Astrocyte (in vitro differentiated cells and primary cell): Measurements from ENCODE around the gene SMG7. TPM values are rescaled to one million over a fixed set of nuclear protein-coding genes. Genes with fewer than 3 reads are reported as not detected.

Source experiments
- DNase-seq: peaks from one replicate; pipeline ENCODE4 v3.0.0-alpha.2; 2010; ENCODE audit warnings: low read depth
- FAIRE-seq: peaks from 2 replicates; lab custom pipeline; 2011; peaks lifted over from hg19 to GRCh38; lab: Jason Lieb, UNC
- H2AFZ ChIP-seq: 2 replicates; pipeline ENCODE4 v1.6.0; 2012; ENCODE audit warnings: low read depth, low read length, inconsistent platforms
- H3K27ac ChIP-seq: 2 replicates; pipeline ENCODE4 v1.5.1; 2011; ENCODE audit warnings: low read depth, low read length, inconsistent platforms
- H3K27me3 ChIP-seq: 2 replicates; pipeline ENCODE4 v1.6.0; 2011; ENCODE audit warnings: low read length, inconsistent platforms; ENCODE audit not compliant: insufficient read depth
- H3K36me3 ChIP-seq: 2 replicates; pipeline ENCODE4 v1.5.1; 2011; ENCODE audit warnings: low read length, inconsistent platforms; ENCODE audit not compliant: insufficient read depth
- H3K4me1 ChIP-seq: 2 replicates; pipeline ENCODE4 v1.5.1; 2011; ENCODE audit warnings: low read length, inconsistent platforms; ENCODE audit not compliant: insufficient read depth
- H3K4me2 ChIP-seq: 2 replicates; pipeline ENCODE4 v1.6.0; 2012; ENCODE audit warnings: low read length, inconsistent platforms
- H3K4me3 ChIP-seq: 2 replicates; pipeline ENCODE4 v1.5.1; 2011; ENCODE audit warnings: low read depth, mild to moderate bottlenecking, low read length, inconsistent platforms; ENCODE audit not compliant: insufficient read depth
- H3K79me2 ChIP-seq: 2 replicates; pipeline ENCODE4 v1.6.0; 2012; ENCODE audit warnings: mild to moderate bottlenecking, low read length, inconsistent platforms; ENCODE audit not compliant: insufficient read depth
- H3K9ac ChIP-seq: 2 replicates; pipeline ENCODE4 v1.6.0; 2012; ENCODE audit warnings: mild to moderate bottlenecking, low read length, inconsistent platforms
- H3K9me3 ChIP-seq: 2 replicates; pipeline ENCODE4 v1.5.1; 2012; ENCODE audit warnings: low read depth, mild to moderate bottlenecking, low read length, inconsistent platforms; ENCODE audit not compliant: insufficient read depth
- H4K20me1 ChIP-seq: 2 replicates; pipeline ENCODE4 v1.6.0; 2012; ENCODE audit warnings: low read length, inconsistent platforms; ENCODE audit not compliant: insufficient read depth
- H3K27ac Mint-ChIP-seq: one replicate; pipeline ENCODE4 v1.8.0; 2021; ENCODE audit warnings: mild to moderate bottlenecking, mixed read lengths; ENCODE audit not compliant: unreplicated experiment
- H3K27me3 Mint-ChIP-seq: one replicate; pipeline ENCODE4 v1.8.0; 2021; ENCODE audit warnings: low read depth, mixed read lengths; ENCODE audit not compliant: unreplicated experiment
- H3K36me3 Mint-ChIP-seq: one replicate; pipeline ENCODE4 v1.8.0; 2021; ENCODE audit warnings: low read depth, mixed read lengths; ENCODE audit not compliant: unreplicated experiment
- H3K4me1 Mint-ChIP-seq: one replicate; pipeline ENCODE4 v1.8.0; 2021; ENCODE audit warnings: low read depth, mixed read lengths; ENCODE audit not compliant: unreplicated experiment
- H3K4me3 Mint-ChIP-seq: one replicate; pipeline ENCODE4 v1.8.0; 2021; ENCODE audit warnings: mild to moderate bottlenecking, moderate library complexity, mixed read lengths; ENCODE audit not compliant: unreplicated experiment
- H3K9me3 Mint-ChIP-seq: one replicate; pipeline ENCODE4 v1.8.0; 2021; ENCODE audit warnings: mild to moderate bottlenecking, mixed read lengths; ENCODE audit not compliant: unreplicated experiment
- EZH2 ChIP-seq: IDR thresholded peaks from 2 replicates; pipeline ENCODE4 v1.6.1; 2012; ENCODE audit warnings: mild to moderate bottlenecking, low read length, inconsistent platforms; ENCODE audit not compliant: insufficient read depth
- total RNA-seq: library from RNA; stranded (reverse); gene quantifications from 2 replicates; pipeline ENCODE4 v1.2.1, GENCODE V29; 2021
- TF ChIP-seq, protein P1 (sequence below): IDR thresholded peaks from 2 replicates; pipeline ENCODE4 v1.5.1; 2011; ENCODE audit warnings: low read depth, mild to moderate bottlenecking, inconsistent platforms, low read length, moderate library complexity; ENCODE audit not compliant: insufficient read depth

The SMG7 gene
- total RNA-seq, 1 donor from 2014 or later = 59.8 TPM

GRCh38 chr1:183586926-183587325 is 114.6 kb downstream of the SMG7 start:
- no peak overlapping the region for H3K27ac Mint-ChIP-seq
- FAIRE-seq = no peak

DNA sequence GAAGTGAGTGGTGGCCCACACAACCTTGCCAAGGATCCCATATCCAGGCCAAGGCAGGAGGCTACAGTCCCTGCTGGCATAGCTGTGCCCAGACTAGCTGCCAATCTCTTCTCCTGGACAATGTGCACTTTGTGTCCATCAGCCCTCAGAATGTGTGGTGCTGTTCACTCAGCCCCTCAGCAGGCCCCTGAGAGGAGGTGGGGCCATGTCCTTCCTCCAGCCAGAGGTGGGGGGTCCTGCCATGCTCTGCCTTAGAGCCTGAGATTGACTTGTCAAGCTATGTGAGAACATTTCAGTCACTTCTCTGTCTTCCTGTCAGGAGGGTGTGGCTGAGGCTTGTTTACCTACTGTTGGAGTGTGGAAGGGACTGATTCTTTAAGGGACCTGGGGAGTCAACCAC is 116.5 kb downstream of the SMG7 start:
- Histone ChIP-seq H3K4me3 (no peak overlapping the region), H3K27me3 (no peaks in the 10 kb centered on the region), H3K9ac (no peak overlapping the region), H3K4me1 (no peaks in the 10 kb centered on the region), H3K79me2 (no peaks in the 10 kb centered on the region), H3K27ac (no peak overlapping the region), H3K4me2 (no peak overlapping the region), H2AFZ (no peak overlapping the region), H3K36me3 (no peaks in the 10 kb centered on the region), H4K20me1 (no peaks in the 10 kb centered on the region), H3K9me3 (no peaks in the 10 kb centered on the region)
- FAIRE-seq (no peak), DNase-seq (no peak)
- H3K27me3 Mint-ChIP-seq = no peaks in the 10 kb centered on the region
- no peak overlapping the region for H3K4me3 Mint-ChIP-seq
- TF ChIP-seq, protein P1, sequence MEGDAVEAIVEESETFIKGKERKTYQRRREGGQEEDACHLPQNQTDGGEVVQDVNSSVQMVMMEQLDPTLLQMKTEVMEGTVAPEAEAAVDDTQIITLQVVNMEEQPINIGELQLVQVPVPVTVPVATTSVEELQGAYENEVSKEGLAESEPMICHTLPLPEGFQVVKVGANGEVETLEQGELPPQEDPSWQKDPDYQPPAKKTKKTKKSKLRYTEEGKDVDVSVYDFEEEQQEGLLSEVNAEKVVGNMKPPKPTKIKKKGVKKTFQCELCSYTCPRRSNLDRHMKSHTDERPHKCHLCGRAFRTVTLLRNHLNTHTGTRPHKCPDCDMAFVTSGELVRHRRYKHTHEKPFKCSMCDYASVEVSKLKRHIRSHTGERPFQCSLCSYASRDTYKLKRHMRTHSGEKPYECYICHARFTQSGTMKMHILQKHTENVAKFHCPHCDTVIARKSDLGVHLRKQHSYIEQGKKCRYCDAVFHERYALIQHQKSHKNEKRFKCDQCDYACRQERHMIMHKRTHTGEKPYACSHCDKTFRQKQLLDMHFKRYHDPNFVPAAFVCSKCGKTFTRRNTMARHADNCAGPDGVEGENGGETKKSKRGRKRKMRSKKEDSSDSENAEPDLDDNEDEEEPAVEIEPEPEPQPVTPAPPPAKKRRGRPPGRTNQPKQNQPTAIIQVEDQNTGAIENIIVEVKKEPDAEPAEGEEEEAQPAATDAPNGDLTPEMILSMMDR = no peak
- no peak for TF ChIP-seq EZH2
- no peak overlapping the region for H3K27ac Mint-ChIP-seq
- no peaks in the 10 kb centered on the region for H3K9me3 Mint-ChIP-seq
- H3K36me3 Mint-ChIP-seq = no peaks in the 10 kb centered on the region
- H3K4me1 Mint-ChIP-seq = no peaks in the 10 kb centered on the region

More at GRCh38 chr1:183586926-183587325, 114.6 kb downstream of the SMG7 start:
- Mint-ChIP-seq H3K4me3 (no peak overlapping the region), H3K36me3 (no peaks in the 10 kb centered on the region), H3K9me3 (no peaks in the 10 kb centered on the region), H3K4me1 (no peaks in the 10 kb centered on the region), H3K27me3 (peaks cover 1% of the 10 kb centered on the region)
- no peaks in the 10 kb centered on the region for H3K27me3 ChIP-seq
- H3K4me1 ChIP-seq = no peaks in the 10 kb centered on the region
- no peak overlapping the region for H2AFZ ChIP-seq
- no peaks in the 10 kb centered on the region for H3K36me3 ChIP-seq
- H3K4me3 ChIP-seq = no peak overlapping the region
- no peaks in the 10 kb centered on the region for H4K20me1 ChIP-seq
- H3K27ac ChIP-seq = no peak overlapping the region
- no peaks in the 10 kb centered on the region for H3K9me3 ChIP-seq
- H3K4me2 ChIP-seq = no peak overlapping the region
- no peak for DNase-seq
- TF ChIP-seq, protein P1 = no peak
- TF ChIP-seq EZH2 = no peak
- H3K79me2 ChIP-seq = no peaks in the 10 kb centered on the region
- no peak overlapping the region for H3K9ac ChIP-seq

DNA sequence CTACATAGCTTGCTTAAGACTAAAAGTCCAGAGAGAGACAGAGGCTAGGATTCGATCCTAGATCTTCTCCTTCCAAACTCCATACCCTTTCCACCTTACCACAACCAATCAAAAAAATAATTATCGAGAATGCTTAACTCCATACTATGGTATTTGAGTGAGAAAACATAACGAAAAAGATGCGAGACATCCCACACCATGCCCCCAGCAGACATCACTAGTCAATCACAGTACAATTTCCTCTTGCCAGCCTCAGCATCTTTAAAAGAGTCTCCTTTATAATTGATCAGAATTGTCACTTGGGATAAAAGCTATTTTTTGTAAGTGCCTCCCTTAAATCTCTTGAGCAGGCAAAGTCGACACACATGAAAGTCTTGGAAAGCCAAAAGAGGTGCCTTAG is 117.1 kb downstream of the SMG7 start:
- H3K9me3 Mint-ChIP-seq = no peaks in the 10 kb centered on the region
- FAIRE-seq (no peak), DNase-seq (no peak)
- Histone ChIP-seq H3K79me2 (no peaks in the 10 kb centered on the region), H3K9ac (no peak overlapping the region), H3K4me1 (no peaks in the 10 kb centered on the region), H3K27ac (no peak overlapping the region), H3K4me2 (no peak overlapping the region), H2AFZ (no peak overlapping the region), H3K36me3 (no peaks in the 10 kb centered on the region), H3K27me3 (no peaks in the 10 kb centered on the region), H3K4me3 (no peak overlapping the region), H3K9me3 (no peaks in the 10 kb centered on the region), H4K20me1 (no peaks in the 10 kb centered on the region)
- TF ChIP-seq EZH2 = no peak
- TF ChIP-seq, protein P1 = no peak
- no peak overlapping the region for H3K27ac Mint-ChIP-seq
- no peak overlapping the region for H3K4me3 Mint-ChIP-seq
- H3K36me3 Mint-ChIP-seq = no peaks in the 10 kb centered on the region
- H3K27me3 Mint-ChIP-seq = no peaks in the 10 kb centered on the region
- no peaks in the 10 kb centered on the region for H3K4me1 Mint-ChIP-seq
